Psoas muscle (tissue), 8 donors: ENCODE data around the gene CILP. TPM values are rescaled to one million over a fixed set of nuclear protein-coding genes. Genes with fewer than 3 reads are reported as not detected.
A peak's percentile ranks its signal among the peaks of the same experiment; 100 is the strongest.

Experiments used
- ATAC-seq, 4 donors: fragments of 200-7000 bp; cut with Tn5 transposase; one replicate each; pipeline ENCODE4 v1.9.1; 2020; ENCODE audit warnings: moderate library complexity in 3 of 4, mild to moderate bottlenecking in 2 of 4
- DNase-seq, 2 donors: peaks; one replicate each; pipeline ENCODE4 v3.0.0-alpha.2; 2020
- H3K27ac ChIP-seq: fragments of 200-600 bp; one replicate; pipeline ENCODE4 v1.8.0; 2022
- H3K27me3 ChIP-seq, 3 donors: fragments of 200-600 bp in 1 of 3; one replicate each; pipeline versions ENCODE4 v1.6.1 to v1.8.0; 2013 to 2022; ENCODE audit warnings: low read length in 2 of 3, mild to moderate bottlenecking in 2 of 3, moderate library complexity in 1 of 3; ENCODE audit not compliant: insufficient read depth in 3 of 3
- H3K36me3 ChIP-seq, 2 donors: fragments of 200-600 bp in 1 of 2; one replicate each; pipeline versions ENCODE4 v1.6.1 to v1.8.0; 2013 to 2022; ENCODE audit warnings: low read depth in 1 of 2, mild to moderate bottlenecking in 1 of 2, moderate library complexity in 1 of 2; ENCODE audit not compliant: insufficient read depth in 1 of 2
- H3K4me1 ChIP-seq: fragments of 200-600 bp; one replicate; pipeline ENCODE4 v1.8.0; 2022
- H3K4me3 ChIP-seq: fragments of 200-600 bp; one replicate; pipeline ENCODE4 v1.8.0; 2022; ENCODE audit warnings: mild to moderate bottlenecking
- H3K9me3 ChIP-seq: fragments of 200-600 bp; one replicate; pipeline ENCODE4 v1.8.0; 2022
- WGBS, 3 donors: extraction: QIAGEN DNeasy Blood & Tissue Kit; methylation state at CpG; one replicate each; pipeline versions ENCODE4 v1.1.6 to v1.1.7; 2013; 5-methylcytosine and 5-hydroxymethylcytosine counted together
- intact Hi-C, 2 donors: fragments of 100-400 bp; cut with DNase I; formaldehyde crosslinking; loops; one replicate each; pipeline versions ENCODE4 v1.11.0 to v1.14.2; 2022
- polyA plus RNA-seq, 3 donors: library from polyadenylated mRNA; stranded (reverse); fragments of 200-250 nt; gene quantifications; one replicate each; pipeline ENCODE4 v1.2.3, GENCODE V29; 2013
- total RNA-seq, 4 donors: library from RNA; stranded (reverse); fragmentation: NEBNext Ultra II Directional in 2 of 4; extraction: Animal tissue kit (Norgen Biotek cat#: 25700) in 2 of 4; gene quantifications; one replicate each; pipeline versions ENCODE4 v1.2.1 to v1.2.4, GENCODE V29; 2021 to 2023
- TF ChIP-seq, protein P1 (sequence below): fragments of 200-600 bp; IDR thresholded peaks from one replicate; pipeline ENCODE4 v1.8.0; 2022; ENCODE audit warnings: antibody characterized with exemption
- donor health status: healthy with polysubstance abuse.
- donor health status: DM: no; HTN: no; CAD: no; lungs with moderate emphysema.
- donor health status: Bipolar disorder and iron deficiency.
- donor health status: healthy.
- donor health status: DM: yes; HTN: yes; CAD: no.
- donor health status: DM: no; HTN: no; CAD: no.
- donor health status: DM: no; HTN: no; CAD: no.
- donor health status: DM: yes; HTN: yes; CAD: no.

The CILP gene
- total and polyA plus RNA-seq, 7 donors: 3.9 to 31.7 (median 7.3) TPM

DNA sequence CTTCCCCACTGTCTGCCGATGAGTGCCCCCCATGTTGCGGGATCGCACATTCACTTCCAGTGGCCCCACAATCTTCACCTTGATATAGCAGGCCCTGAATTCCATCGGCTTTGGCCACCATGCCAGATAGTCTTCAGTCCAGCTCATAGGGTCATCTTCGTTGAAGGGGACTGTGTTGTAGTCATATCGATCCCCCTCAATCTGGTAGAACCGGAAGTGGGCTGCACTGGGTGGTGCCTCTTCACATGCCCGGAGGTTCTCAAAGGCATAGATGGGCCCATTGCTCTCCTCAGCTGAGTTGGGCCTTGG, 14.0 kb downstream of the CILP start:
- WGBS, 3 donors: 97% methylated on average over 8 of the region's 8 CpGs
- Histone ChIP-seq H3K4me1 (no peaks in the 10 kb centered on the region), H3K27me3 (no peaks in the 10 kb centered on the region), H3K36me3 (no peaks in the 10 kb centered on the region), H3K4me3 (no peak overlapping the region), H3K27ac (no peak overlapping the region), H3K9me3 (no peaks in the 10 kb centered on the region)
- DNase-seq (no peak), ATAC-seq (no peak)
- intact Hi-C loops: loop anchor here in 1 of 2 donors (10.0 kb wide), 1 partner anchor 188 kb away; no protein-coding TSS in a partner anchor
- TF ChIP-seq, protein P1, sequence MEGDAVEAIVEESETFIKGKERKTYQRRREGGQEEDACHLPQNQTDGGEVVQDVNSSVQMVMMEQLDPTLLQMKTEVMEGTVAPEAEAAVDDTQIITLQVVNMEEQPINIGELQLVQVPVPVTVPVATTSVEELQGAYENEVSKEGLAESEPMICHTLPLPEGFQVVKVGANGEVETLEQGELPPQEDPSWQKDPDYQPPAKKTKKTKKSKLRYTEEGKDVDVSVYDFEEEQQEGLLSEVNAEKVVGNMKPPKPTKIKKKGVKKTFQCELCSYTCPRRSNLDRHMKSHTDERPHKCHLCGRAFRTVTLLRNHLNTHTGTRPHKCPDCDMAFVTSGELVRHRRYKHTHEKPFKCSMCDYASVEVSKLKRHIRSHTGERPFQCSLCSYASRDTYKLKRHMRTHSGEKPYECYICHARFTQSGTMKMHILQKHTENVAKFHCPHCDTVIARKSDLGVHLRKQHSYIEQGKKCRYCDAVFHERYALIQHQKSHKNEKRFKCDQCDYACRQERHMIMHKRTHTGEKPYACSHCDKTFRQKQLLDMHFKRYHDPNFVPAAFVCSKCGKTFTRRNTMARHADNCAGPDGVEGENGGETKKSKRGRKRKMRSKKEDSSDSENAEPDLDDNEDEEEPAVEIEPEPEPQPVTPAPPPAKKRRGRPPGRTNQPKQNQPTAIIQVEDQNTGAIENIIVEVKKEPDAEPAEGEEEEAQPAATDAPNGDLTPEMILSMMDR: no peak

DNA sequence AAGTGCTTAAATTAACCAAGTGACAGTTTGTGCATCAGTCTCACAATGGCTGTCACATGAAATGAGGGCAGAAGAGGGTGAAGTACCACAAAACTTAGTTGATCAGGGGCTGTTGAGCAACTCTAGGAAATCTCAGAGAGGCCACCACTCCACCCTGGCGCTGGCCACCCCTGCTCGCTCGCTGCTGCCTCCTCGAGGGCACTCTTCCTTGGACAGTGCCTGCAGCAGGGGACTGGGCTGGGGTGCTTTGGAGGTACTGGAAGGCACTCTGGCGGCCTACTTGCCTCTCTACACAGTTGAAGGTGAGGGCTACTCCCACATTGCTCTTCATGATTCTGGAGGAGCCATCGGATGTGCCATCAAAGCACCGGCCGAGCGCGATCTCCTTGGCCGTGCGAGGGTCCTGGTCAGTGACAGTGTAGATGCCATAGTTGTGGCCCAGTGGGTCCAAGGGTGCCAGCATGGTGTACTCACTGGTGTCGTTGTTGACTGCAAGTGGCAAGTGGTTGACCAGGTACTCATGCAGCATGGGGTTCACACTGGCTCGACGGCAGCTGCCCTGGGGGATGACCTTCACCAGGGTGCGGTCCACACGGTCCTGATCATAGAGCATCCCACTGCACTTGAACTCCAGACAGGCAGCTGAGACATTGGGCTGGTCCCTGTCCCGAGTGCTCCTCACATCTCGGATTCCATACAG, 14.5 kb downstream of the CILP start:
- no peak for ATAC-seq
- TF ChIP-seq, protein P1: no peak
- intact Hi-C loops: loop anchor here in 1 of 2 donors (10.0 kb wide), 1 partner anchor 188 kb away; no protein-coding TSS in a partner anchor
- no peaks in the 10 kb centered on the region for H3K27me3 ChIP-seq
- H3K4me3 ChIP-seq: no peak overlapping the region
- H3K27ac ChIP-seq: no peak overlapping the region
- H3K4me1 ChIP-seq: no peaks in the 10 kb centered on the region
- H3K36me3 ChIP-seq: no peaks in the 10 kb centered on the region
- no peaks in the 10 kb centered on the region for H3K9me3 ChIP-seq
- 95 to 97% (median 97%) methylated on average over 19 of the region's 19 CpGs for WGBS, 3 donors
- no peak for DNase-seq

DNA sequence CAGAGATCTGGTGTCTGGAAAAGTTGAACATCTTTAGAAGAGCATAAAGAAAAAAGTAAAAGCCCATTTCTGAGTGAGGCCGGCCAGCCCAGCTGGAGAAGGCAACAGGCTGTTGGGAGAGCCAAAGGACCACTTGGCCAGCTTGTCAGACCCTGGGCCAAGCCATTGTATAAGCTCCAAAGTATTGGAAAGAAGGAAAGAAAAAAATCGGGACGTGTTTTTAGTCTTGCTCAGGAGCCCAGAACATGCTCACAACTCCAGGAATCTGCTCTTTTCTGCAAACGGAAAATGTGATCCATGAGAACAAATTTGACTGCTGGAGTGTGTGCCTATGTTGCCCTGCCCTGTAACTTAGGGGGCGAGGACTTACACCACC, 15.7 kb downstream of the CILP start:
- TF ChIP-seq, protein P1: no peak
- intact Hi-C loops: loop anchor here in 1 of 2 donors (10.0 kb wide), 1 partner anchor 189 kb away; no protein-coding TSS in a partner anchor
- H3K27ac ChIP-seq: no peak overlapping the region
- H3K27me3 ChIP-seq: no peaks in the 10 kb centered on the region
- 47 to 53% (median 49%) methylated on average over 5 of the region's 5 CpGs for WGBS, 3 donors
- DNase-seq (no peak), ATAC-seq (no peak)
- no peak overlapping the region for H3K4me3 ChIP-seq
- no peaks in the 10 kb centered on the region for H3K36me3 ChIP-seq
- H3K4me1 ChIP-seq: no peaks in the 10 kb centered on the region
- H3K9me3 ChIP-seq: no peaks in the 10 kb centered on the region

DNA sequence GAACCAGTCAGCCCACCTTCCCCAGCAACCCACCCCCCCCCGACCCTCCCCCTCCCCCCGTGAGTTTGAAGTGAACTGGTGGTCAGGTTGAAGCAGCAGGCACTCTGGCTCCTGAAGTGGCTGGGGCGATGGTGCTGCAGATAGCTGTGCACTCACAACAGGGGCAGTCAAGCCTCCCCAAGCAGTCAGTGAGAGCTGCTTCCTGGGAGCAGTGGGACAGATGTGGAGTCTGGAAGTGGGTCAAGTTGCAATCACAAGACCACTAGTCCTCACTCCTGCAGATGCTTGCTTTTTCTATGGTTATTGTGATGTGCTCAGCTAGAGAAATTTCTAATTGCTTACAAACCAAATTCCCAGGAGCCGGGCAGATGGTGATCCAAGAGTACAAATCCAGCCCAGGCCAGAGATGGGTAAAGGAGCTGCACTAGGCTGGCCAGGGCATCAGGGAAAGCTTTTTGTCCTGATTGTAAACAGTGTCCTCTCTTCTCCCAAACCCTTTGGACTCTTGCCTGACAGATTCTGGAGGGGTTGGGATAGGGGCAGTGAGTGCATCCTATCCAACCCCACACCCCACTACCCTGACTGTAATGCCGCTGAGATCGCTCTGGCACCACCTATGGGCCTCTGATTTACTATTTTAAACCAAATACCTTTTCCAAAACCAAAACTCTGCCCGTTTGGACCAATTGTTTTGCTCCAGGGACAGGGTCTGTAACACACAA, 16.3 kb downstream of the CILP start:
- no peaks in the 10 kb centered on the region for H3K27me3 ChIP-seq
- peak in 1 of 2 donors; percentile 62 for DNase-seq
- TF ChIP-seq, protein P1: no peak
- H3K27ac ChIP-seq: no peak overlapping the region
- 38 to 52% (median 46%) methylated on average over 7 of the region's 7 CpGs for WGBS, 3 donors
- H3K4me1 ChIP-seq: no peaks in the 10 kb centered on the region
- intact Hi-C loops: loop anchor here in 1 of 2 donors (10.0 kb wide), 1 partner anchor 190 kb away; no protein-coding TSS in a partner anchor
- no peaks in the 10 kb centered on the region for H3K9me3 ChIP-seq
- H3K4me3 ChIP-seq: no peak overlapping the region
- no peaks in the 10 kb centered on the region for H3K36me3 ChIP-seq
- peak in 2 of 4 donors; percentile 23 to 45 for ATAC-seq
